MCF 10A (cell line): ENCODE results near the gene JMJD4. TPM values are rescaled to one million over a fixed set of nuclear protein-coding genes. Genes with fewer than 3 reads are reported as not detected.

Experiments used
- BruUV-seq: library from RNA; stranded (reverse); fragments of 400-500 nt; replicated peaks from 2 replicates; lab custom pipeline; 2021; lab: Mats Ljungman, UMichigan
- CTCF ChIA-PET: fragments of 300-600 bp; sonication (Branson Sonifier 250); formaldehyde crosslinking; extraction: SDS; loops from one replicate; lab custom pipeline; 2021; ENCODE audit warnings: antibody characterized with exemption, inconsistent platforms; lab: Yijun Ruan, JAX
- POLR2A ChIA-PET: fragments of 300-600, 350-650 bp; sonication (Branson Sonifier 250); formaldehyde crosslinking; extraction: SDS; loops from one replicate; lab custom pipeline; 2020; ENCODE audit warnings: antibody characterized with exemption, inconsistent platforms; lab: Yijun Ruan, JAX
- DNase-seq: peaks from one replicate; pipeline ENCODE4 v3.0.0-alpha.2; 2018; ENCODE audit not compliant: unreplicated experiment
- H3K27ac Mint-ChIP-seq: one replicate; pipeline ENCODE4 v1.8.0; 2022; ENCODE audit warnings: mild to moderate bottlenecking, low read depth, mixed read lengths; ENCODE audit not compliant: unreplicated experiment
- H3K27me3 Mint-ChIP-seq: one replicate; pipeline ENCODE4 v1.8.0; 2022; ENCODE audit warnings: mixed read lengths; ENCODE audit not compliant: insufficient read depth, unreplicated experiment
- H3K36me3 Mint-ChIP-seq: one replicate; pipeline ENCODE4 v1.8.0; 2022; ENCODE audit warnings: mild to moderate bottlenecking, moderate library complexity, mixed read lengths; ENCODE audit not compliant: insufficient read depth, unreplicated experiment
- H3K4me1 Mint-ChIP-seq: one replicate; pipeline ENCODE4 v1.8.0; 2022; ENCODE audit warnings: mixed read lengths; ENCODE audit not compliant: insufficient read depth, unreplicated experiment
- H3K4me3 Mint-ChIP-seq: one replicate; pipeline ENCODE4 v1.8.0; 2022; ENCODE audit warnings: mild to moderate bottlenecking, moderate library complexity, mixed read lengths; ENCODE audit not compliant: unreplicated experiment
- H3K9me3 Mint-ChIP-seq: one replicate; pipeline ENCODE4 v1.8.0; 2022; ENCODE audit warnings: mixed read lengths; ENCODE audit not compliant: unreplicated experiment
- intact Hi-C: fragments of 100-400 bp; cut with micrococcal nuclease; formaldehyde crosslinking; loops from 2 replicates; pipeline ENCODE4 v1.14.1; 2022
- total RNA-seq: library from RNA; stranded (reverse); gene quantifications from 2 replicates; pipeline ENCODE4 v1.2.3, GENCODE V29; 2022
- TF ChIP-seq, protein P1 (sequence below): fragments of 200-600 bp; IDR thresholded peaks from one replicate; pipeline ENCODE4 v1.8.0; 2022; ENCODE audit warnings: antibody characterized with exemption, mild to moderate bottlenecking; ENCODE audit not compliant: unreplicated experiment

The JMJD4 gene
- total RNA-seq, 1 experiment from 2014 or later, result 43.2 TPM

DNA sequence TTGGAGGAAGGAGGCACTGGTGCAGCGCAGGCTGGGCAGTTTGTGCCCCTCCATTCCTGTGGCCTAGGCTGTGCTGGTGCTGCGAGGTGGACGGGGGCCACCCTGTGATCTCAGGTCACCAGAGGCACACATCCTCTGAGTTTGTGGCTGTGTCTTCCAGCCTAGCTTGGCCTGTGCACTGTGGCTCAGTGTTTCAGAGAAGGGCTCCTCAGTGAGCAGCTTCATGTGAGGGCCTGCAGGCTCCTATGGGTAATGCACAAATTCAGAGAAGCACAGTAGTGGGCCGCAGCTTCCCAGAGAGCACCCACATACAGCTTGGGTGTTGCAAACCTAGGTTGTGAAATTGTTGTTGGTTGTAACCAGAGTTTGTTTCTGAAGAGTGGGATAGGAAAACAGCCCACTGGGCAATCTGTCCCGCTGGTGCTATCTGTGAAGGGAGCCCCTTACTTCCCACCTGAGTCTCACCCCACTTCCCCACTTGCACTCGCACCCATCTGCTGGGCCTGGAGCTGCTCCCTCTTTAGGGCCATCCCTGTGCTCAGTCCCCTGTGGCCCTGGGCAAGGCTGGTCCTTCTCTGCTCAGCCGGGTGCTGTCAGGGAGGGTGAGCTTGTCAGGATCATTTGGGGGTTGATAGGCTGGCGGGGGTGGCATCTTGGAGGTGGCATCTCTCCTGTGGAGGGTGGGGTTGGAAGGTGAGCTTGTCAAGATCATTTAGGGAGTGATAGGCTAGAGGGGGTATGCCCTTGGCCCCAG lies 30.3 kb upstream of the JMJD4 start:
- no peak for DNase-seq
- CTCF ChIA-PET, result interaction anchor here (0.6 to 5.3 kb wide), 9 partner anchors 29 to 639 kb away, joined by 3 to 79 read pairs (median 4); partner anchors contain the start of gene WNT9A
- Mint-ChIP-seq H3K27me3 (no peaks in the 10 kb centered on the region), H3K9me3 (no peaks in the 10 kb centered on the region), H3K4me3 (no peak overlapping the region), H3K36me3 (peaks cover 65% of the 10 kb centered on the region), H3K4me1 (peaks cover 50% of the 10 kb centered on the region), H3K27ac (peak overlapping the region; percentile 58)
- TF ChIP-seq, protein P1, sequence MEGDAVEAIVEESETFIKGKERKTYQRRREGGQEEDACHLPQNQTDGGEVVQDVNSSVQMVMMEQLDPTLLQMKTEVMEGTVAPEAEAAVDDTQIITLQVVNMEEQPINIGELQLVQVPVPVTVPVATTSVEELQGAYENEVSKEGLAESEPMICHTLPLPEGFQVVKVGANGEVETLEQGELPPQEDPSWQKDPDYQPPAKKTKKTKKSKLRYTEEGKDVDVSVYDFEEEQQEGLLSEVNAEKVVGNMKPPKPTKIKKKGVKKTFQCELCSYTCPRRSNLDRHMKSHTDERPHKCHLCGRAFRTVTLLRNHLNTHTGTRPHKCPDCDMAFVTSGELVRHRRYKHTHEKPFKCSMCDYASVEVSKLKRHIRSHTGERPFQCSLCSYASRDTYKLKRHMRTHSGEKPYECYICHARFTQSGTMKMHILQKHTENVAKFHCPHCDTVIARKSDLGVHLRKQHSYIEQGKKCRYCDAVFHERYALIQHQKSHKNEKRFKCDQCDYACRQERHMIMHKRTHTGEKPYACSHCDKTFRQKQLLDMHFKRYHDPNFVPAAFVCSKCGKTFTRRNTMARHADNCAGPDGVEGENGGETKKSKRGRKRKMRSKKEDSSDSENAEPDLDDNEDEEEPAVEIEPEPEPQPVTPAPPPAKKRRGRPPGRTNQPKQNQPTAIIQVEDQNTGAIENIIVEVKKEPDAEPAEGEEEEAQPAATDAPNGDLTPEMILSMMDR, result no peak
- intact Hi-C loops, result no loop called here
- POLR2A ChIA-PET, result interaction anchor here (0.8 to 5.1 kb wide), 8 partner anchors 8 to 182 kb away, joined by 3 to 31 read pairs (median 4); partner anchors contain the start of gene WNT9A
- no TSS peak for BruUV-seq

DNA sequence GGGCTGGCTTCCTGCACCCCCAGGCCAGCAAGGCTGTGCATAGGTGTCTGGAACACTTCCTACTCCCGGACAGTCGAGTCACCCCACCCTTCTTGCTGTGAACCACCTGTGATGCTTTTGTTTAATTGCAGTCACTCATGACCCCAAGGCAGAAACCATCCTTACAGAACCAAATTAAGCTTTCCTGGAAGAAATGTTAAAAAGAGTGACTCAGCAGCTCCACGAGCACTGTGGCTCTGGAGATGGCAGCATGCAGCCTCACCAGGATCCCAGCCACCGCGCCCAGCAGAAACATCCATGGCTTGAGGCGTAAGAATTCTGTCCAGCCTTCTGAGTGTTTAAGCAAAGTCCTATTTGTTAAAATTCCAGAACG lies 28.9 kb upstream of the JMJD4 start:
- Mint-ChIP-seq H3K27ac (peak overlapping the region; percentile 87), H3K4me3 (peak overlapping the region; percentile 34), H3K36me3 (peaks cover 66% of the 10 kb centered on the region), H3K9me3 (no peaks in the 10 kb centered on the region), H3K27me3 (no peaks in the 10 kb centered on the region), H3K4me1 (peaks cover 62% of the 10 kb centered on the region)
- intact Hi-C loops, result loop anchor here (5.0 kb wide), 1 partner anchor 308 kb away; no protein-coding TSS in a partner anchor
- DNase-seq, result peak; percentile 90
- TF ChIP-seq, protein P1, result no peak
- no TSS peak for BruUV-seq
- ChIA-PET POLR2A (interaction anchor here (0.6 to 5.1 kb wide), 20 partner anchors 12 to 733 kb away, joined by 3 to 31 read pairs (median 4); partner anchors contain the start of genes JMJD4, SNAP47 and WNT9A), CTCF (interaction anchor here (0.8 to 5.3 kb wide), 24 partner anchors 9 to 405 kb away, joined by 3 to 79 read pairs (median 4); partner anchors contain the start of gene WNT9A)

DNA sequence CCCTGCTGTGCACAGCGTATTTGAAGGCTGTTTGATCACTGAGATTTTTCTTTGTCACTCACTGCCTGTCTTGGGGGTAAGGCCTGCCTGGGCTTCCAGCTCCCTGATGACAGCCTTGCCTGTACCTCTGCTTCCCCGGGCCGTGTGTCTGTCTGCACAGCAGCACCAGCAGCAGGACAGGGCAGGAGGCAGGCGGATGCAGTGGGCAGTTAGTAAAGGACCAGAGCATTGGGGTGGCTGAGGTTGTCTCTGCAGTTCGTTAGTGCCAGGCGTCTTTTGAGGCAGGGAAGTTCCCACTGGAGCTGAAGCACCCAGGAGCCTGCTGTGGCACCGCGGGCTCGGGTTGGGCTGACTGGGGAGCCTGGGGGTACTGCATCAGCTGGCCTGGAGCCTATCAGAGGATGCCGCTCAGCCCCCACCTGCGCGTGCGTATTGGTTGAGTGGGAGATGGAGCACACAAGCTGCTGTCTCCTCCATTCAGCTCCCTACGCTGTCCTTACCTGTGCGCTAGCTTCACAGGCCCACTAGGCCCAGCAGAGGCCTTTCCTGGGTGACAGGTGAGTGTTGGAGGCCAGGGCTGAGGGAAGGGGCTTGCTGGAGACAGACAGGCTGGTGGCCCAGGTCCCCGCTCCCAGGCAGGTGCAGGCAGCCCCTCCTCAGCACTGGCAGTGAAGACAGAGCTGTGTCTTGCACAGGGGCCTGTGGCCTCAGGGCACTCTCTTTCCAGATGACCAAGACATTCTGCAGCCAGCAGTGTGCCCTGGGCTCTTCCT lies 28.3 kb upstream of the JMJD4 start:
- Mint-ChIP-seq H3K36me3 (peaks cover 66% of the 10 kb centered on the region), H3K27me3 (no peaks in the 10 kb centered on the region), H3K27ac (peak overlapping the region; percentile 87), H3K9me3 (no peaks in the 10 kb centered on the region), H3K4me3 (peak overlapping the region; percentile 34), H3K4me1 (peaks cover 68% of the 10 kb centered on the region)
- BruUV-seq, result no TSS peak
- ChIA-PET CTCF (interaction anchor here (0.5 to 5.3 kb wide), 53 partner anchors 10 to 660 kb away, joined by 3 to 79 read pairs (median 4); partner anchors contain the start of gene WNT9A), POLR2A (interaction anchor here (0.6 to 5.1 kb wide), 26 partner anchors 13 to 734 kb away, joined by 3 to 31 read pairs (median 4); partner anchors contain the start of genes ARF1, JMJD4, SNAP47 and WNT9A)
- TF ChIP-seq, protein P1, result no peak
- DNase-seq, result no peak
- intact Hi-C loops, result loop anchor here (5.0 kb wide), 1 partner anchor 309 kb away; no protein-coding TSS in a partner anchor
